Memory B cell (primary cell): ENCODE data around the gene ACTL6B.

Source experiments
- ATAC-seq: fragments of 150-1000 bp; cut with Tn5 transposase; 2 replicates; pipeline ENCODE4 v1.10.0; 2021; ENCODE audit warnings: low read depth, mild to moderate bottlenecking, moderate library complexity
- DNase-seq, 2 donors: peaks; one replicate each; pipeline ENCODE4 v3.0.0; 2022; ENCODE audit warnings: low spot score in 2 of 2
- H3K27ac Mint-ChIP-seq: one replicate; pipeline ENCODE4 v1.8.0; 2022; ENCODE audit warnings: mild to moderate bottlenecking, moderate library complexity, mixed read lengths
- H3K27me3 Mint-ChIP-seq: one replicate; pipeline ENCODE4 v1.8.0; 2022; ENCODE audit warnings: mixed read lengths
- H3K36me3 Mint-ChIP-seq: one replicate; pipeline ENCODE4 v1.8.0; 2022; ENCODE audit warnings: mild to moderate bottlenecking, mixed read lengths
- H3K4me1 Mint-ChIP-seq: one replicate; pipeline ENCODE4 v1.8.0; 2022; ENCODE audit warnings: mixed read lengths
- H3K4me3 Mint-ChIP-seq: one replicate; pipeline ENCODE4 v1.8.0; 2022; ENCODE audit warnings: mild to moderate bottlenecking, moderate library complexity, mixed read lengths
- H3K9me3 Mint-ChIP-seq: one replicate; pipeline ENCODE4 v1.8.0; 2022; ENCODE audit warnings: mixed read lengths

The ACTL6B gene

GRCh38 chr7:100679129-100679926, 23.1 kb upstream of the ACTL6B start:
- Mint-ChIP-seq H3K36me3 (peaks cover 12% of the 10 kb centered on the region), H3K4me1 (peaks cover 8% of the 10 kb centered on the region), H3K4me3 (no peak overlapping the region), H3K27ac (no peak overlapping the region), H3K27me3 (no peaks in the 10 kb centered on the region), H3K9me3 (no peaks in the 10 kb centered on the region)
- no peak for DNase-seq
- ATAC-seq, result no peak

DNA sequence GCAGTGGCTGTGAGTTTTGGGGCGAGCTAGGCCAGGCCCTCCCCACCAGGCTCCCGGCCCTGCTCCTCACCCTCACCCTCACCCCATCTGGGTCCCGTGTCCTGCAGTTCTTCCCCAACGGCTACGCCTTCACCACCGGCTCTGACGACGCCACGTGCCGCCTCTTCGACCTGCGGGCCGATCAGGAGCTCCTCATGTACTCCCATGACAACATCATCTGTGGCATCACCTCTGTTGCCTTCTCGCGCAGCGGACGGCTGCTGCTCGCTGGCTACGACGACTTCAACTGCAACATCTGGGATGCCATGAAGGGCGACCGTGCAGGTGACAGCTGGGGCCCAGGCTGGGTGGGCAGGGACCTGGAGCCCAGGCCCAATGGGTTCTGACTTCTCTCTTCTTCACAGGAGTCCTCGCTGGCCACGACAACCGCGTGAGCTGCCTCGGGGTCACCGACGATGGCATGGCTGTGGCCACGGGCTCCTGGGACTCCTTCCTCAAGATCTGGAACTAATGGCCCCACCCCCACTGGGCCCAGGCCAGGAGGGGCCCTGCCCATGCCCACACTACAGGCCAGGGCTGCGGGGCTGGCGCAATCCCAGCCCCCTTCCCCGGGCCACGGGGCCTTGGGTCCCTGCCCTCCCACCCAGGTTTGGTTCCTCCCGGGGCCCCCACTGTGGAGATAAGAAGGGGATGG, 22.2 kb upstream of the ACTL6B start:
- H3K36me3 Mint-ChIP-seq, result peaks cover 14% of the 10 kb centered on the region
- peak overlapping the region; percentile 82 for H3K27ac Mint-ChIP-seq
- DNase-seq (no peak), ATAC-seq (no peak)
- no peaks in the 10 kb centered on the region for H3K27me3 Mint-ChIP-seq
- peaks cover 8% of the 10 kb centered on the region for H3K4me1 Mint-ChIP-seq
- no peak overlapping the region for H3K4me3 Mint-ChIP-seq
- no peaks in the 10 kb centered on the region for H3K9me3 Mint-ChIP-seq

DNA sequence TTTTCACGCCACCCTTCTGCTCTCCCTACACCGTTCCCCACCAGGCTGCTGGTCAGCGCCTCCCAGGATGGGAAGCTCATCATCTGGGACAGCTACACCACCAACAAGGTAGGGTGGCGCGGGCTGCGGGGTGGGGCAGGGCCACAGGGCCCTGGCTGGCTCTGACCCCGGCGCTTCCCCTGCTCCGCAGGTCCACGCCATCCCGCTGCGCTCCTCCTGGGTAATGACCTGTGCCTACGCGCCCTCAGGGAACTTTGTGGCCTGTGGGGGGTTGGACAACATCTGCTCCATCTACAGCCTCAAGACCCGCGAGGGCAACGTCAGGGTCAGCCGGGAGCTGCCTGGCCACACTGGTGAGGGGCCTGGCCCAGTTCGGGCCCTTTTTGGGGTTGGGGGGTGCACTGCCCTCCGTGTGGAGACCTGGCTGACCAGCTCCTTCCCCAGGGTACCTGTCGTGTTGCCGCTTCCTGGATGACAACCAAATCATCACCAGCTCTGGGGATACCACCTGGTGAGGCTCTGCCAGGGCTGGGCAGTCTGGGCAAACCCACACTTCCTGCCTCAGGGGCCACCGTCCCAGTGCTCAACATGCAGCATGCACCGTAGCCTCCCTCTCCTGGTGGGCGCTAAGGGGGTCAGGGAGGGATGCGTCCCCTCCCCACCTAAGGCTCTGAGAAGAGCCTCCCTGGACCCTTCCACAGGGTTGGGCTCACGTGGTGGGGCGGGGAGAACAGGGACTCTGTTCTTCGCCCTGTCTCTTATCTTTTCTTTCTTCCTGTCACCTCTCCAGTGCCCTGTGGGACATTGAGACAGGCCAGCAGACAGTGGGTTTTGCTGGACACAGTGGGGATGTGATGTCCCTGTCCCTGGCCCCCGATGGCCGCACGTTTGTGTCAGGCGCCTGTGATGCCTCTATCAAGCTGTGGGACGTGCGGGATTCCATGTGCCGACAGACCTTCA, 21.3 kb upstream of the ACTL6B start:
- peaks cover 11% of the 10 kb centered on the region for H3K4me1 Mint-ChIP-seq
- peaks cover 12% of the 10 kb centered on the region for H3K36me3 Mint-ChIP-seq
- H3K27ac Mint-ChIP-seq, result no peak overlapping the region
- H3K9me3 Mint-ChIP-seq, result no peaks in the 10 kb centered on the region
- peak overlapping the region; percentile 57 for H3K4me3 Mint-ChIP-seq
- DNase-seq (no peak), ATAC-seq (no peak)
- H3K27me3 Mint-ChIP-seq, result no peaks in the 10 kb centered on the region

DNA sequence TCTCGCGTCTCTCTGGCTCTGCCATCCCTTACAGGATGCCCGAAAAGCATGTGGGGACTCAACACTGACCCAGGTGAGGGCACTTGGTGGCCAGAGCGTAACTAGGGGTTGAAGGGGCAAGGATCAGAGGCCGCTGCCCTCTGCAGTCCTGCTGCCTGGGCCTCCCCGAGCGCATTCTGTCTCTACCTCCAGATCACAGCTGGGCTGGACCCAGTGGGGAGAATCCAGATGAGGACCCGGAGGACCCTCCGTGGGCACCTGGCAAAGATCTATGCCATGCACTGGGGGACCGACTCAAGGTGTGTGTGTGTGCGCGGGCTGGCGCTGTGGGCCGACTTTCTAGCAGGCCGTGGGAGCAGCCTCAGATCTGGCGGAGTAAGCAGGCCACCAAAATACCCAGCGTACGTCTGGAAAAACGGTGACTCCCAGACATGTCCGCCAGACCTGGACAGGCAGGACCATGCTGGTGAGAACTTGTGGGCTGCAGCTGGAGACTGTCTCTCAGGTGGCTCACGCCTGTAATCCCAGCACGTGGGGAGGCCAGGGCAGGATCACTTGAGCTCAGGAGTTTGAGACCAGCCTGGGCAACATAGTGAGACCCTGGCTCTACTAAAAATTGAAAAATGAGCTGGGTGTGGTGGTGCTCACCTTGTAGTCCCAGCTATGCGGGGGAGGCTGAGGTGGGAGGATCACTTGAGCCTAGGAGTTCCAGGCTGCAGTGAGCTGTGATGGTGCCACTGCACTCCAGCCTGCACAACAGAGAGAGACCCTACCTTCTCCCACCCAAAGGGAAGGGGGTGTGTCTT, 20.5 kb upstream of the ACTL6B start:
- Mint-ChIP-seq H3K4me1 (peaks cover 11% of the 10 kb centered on the region), H3K27ac (peak overlapping the region; percentile 87), H3K4me3 (peak overlapping the region; percentile 70), H3K9me3 (no peaks in the 10 kb centered on the region), H3K27me3 (no peaks in the 10 kb centered on the region), H3K36me3 (peaks cover 12% of the 10 kb centered on the region)
- DNase-seq (no peak), ATAC-seq (no peak)

GRCh38 chr7:100675581-100676350, 19.5 kb upstream of the ACTL6B start:
- H3K4me3 Mint-ChIP-seq, result peak overlapping the region; percentile 82
- H3K36me3 Mint-ChIP-seq, result peaks cover 12% of the 10 kb centered on the region
- peaks cover 11% of the 10 kb centered on the region for H3K4me1 Mint-ChIP-seq
- no peaks in the 10 kb centered on the region for H3K27me3 Mint-ChIP-seq
- DNase-seq, result peak; percentile 75 to 86
- peak overlapping the region; percentile 87 for H3K27ac Mint-ChIP-seq
- H3K9me3 Mint-ChIP-seq, result no peaks in the 10 kb centered on the region
- peak; percentile 60 for ATAC-seq

DNA sequence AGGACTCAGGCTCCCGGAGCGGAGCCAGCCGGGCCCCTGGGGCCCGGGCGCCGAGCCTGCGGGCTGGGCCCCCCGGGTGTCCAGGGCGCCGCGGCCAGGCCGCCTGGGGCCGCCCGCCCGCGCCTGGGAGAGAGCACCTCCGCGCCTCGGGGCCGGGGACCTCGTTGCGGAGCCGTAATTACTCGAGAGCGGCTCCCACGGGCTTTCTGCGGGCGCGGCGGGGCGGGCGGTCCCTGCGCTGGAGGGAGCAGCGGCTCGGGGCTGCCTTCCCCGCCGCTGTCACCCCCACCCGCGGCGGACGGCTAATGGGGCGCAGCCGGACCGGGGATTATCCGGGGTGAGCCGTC, 18.8 kb upstream of the ACTL6B start:
- H3K4me1 Mint-ChIP-seq, result peaks cover 8% of the 10 kb centered on the region
- H3K36me3 Mint-ChIP-seq, result peaks cover 11% of the 10 kb centered on the region
- H3K27me3 Mint-ChIP-seq, result no peaks in the 10 kb centered on the region
- H3K27ac Mint-ChIP-seq, result peak overlapping the region; percentile 93
- DNase-seq (peak in 1 of 2 donors; percentile 37), ATAC-seq (peak; percentile 0)
- peak overlapping the region; percentile 100 for H3K4me3 Mint-ChIP-seq
- no peaks in the 10 kb centered on the region for H3K9me3 Mint-ChIP-seq

DNA sequence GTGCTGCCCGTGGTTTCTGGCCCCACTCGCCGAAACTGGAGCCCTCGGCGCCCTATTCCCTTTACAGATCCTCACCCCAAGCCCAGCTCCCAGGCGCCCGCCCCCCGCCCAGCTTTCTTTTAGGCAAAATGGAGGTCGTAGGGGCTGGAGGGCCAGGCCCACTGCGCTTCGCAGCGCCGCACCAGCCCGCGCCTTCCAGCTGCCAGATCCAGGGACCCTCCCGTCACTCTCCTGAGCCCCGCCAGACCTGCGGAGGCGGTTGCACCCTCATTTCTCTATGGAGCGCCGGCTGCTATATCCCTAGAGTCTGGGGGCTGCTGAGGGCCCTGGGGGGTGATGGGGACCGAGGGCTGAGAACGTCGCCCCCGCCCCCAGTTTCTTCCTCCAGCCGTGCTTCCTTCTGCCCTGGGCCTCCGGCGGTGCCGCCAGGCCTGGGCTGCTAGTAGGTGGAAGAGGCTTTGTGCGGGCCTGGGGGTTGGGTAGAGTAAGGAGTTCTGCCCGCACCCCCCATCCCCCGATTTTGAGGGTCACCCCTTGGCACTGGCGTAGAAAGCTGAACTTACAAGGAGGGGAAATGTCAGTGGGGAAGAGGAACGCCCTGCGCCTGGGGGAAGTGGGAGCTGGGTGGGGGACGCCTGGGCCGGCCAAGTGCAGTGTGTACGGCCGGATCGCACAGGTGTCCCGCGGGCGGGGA, 18.3 kb upstream of the ACTL6B start:
- peaks cover 10% of the 10 kb centered on the region for H3K36me3 Mint-ChIP-seq
- peak overlapping the region; percentile 100 for H3K4me3 Mint-ChIP-seq
- peak overlapping the region; percentile 93 for H3K27ac Mint-ChIP-seq
- no peaks in the 10 kb centered on the region for H3K27me3 Mint-ChIP-seq
- peaks cover 8% of the 10 kb centered on the region for H3K4me1 Mint-ChIP-seq
- ATAC-seq, result no peak
- DNase-seq, result peak in 1 of 2 donors; percentile 57
- H3K9me3 Mint-ChIP-seq, result no peaks in the 10 kb centered on the region

DNA sequence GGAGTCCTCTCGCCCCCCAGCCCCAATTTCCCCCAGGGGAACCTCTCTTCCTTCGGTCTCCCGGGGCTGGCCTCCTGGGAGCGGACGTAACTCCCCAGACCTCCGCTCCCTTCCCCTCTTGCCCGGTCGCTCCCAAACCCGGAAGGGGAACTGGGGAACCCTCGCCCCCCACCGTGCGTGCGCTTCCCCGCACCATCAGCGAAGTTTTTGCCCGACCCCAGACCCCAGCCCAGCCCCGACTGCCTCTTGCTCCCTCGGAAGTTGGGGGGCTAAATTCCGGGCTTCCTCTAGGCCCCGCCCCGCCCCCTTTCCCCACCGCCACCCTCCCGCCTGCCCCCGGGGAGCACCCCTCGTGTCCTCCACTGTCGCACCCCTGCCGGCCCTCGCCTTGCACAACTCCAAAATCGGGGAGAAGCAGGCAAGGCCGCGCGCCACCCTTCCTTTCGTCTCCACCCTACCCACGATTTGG, 17.7 kb upstream of the ACTL6B start:
- DNase-seq, result no peak

GRCh38 chr7:100673302-100673941, 17.2 kb upstream of the ACTL6B start, which contains the start of gene GNB2:
Gene GNB2, plus strand, starts transcription at chr7:100673740. Its CDS starts 2,526 bp downstream, at chr7:100676266.
- H3K27ac Mint-ChIP-seq, result peak within 1 kb of the TSS; percentile 93
- peaks cover 6% of the 10 kb centered on the region for H3K36me3 Mint-ChIP-seq
- DNase-seq (peak; percentile 95 to 96), ATAC-seq (peak; percentile 56)
- H3K27me3 Mint-ChIP-seq, result no peaks in the 10 kb centered on the region
- no peaks in the 10 kb centered on the region for H3K9me3 Mint-ChIP-seq
- peaks cover 8% of the 10 kb centered on the region for H3K4me1 Mint-ChIP-seq
- peak within 1 kb of the TSS; percentile 100 for H3K4me3 Mint-ChIP-seq

More for the DNA sequence above, 17.7 kb upstream of the ACTL6B start:
- Mint-ChIP-seq H3K4me3 (peak overlapping the region; percentile 100), H3K27ac (peak overlapping the region; percentile 93), H3K27me3 (no peaks in the 10 kb centered on the region), H3K36me3 (peaks cover 8% of the 10 kb centered on the region), H3K4me1 (peaks cover 8% of the 10 kb centered on the region), H3K9me3 (no peaks in the 10 kb centered on the region)
- ATAC-seq, result no peak

DNA sequence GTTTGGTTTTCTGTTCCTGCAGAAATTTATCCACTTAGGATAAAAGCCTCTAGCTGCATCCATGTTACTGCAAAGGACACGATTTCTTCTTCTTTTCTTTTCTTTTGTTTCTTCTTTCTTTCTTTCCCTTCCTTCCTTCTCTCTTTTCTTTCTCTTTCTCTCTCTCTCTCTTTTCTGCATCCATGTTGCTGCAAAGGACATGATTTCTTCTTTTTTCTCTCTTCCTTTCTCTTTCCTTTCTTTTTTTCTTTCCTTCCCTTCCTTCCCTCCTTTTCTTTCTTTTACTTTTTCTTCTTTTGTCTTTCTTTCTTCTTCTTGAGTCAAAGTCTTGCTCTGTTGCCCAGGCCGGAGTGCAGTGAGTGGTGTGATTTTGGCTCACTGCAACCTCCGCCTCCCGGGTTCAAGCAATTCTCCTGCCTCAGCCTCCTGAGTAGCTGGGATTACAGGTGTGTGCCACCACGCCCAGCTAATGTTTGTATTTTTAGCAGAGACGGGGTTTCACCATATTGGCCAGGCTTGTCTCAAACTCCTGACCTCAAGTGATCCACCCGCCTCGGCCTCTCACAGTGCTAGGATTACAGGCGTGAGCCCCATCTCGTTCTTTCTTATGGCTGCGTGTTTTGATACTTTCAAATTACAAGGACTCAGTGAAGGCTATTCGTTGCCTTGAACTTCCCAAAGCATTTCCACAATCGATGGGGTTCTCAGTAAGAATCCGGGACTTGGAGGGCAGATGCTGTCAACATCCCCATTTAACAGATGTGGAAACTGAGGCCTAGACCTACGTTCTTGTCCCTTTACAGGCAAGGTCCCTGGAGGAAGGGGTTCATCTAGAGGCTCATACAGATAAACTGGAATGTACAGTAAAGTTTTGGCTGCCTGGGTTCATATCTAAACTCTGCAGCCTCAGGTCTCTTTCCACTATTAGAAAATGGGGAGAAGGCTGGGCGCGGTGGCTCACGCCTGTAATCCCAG, 15.4 kb upstream of the ACTL6B start:
- DNase-seq (no peak), ATAC-seq (no peak)
- peaks cover 2% of the 10 kb centered on the region for H3K36me3 Mint-ChIP-seq
- H3K27ac Mint-ChIP-seq, result no peak overlapping the region
- peaks cover 1% of the 10 kb centered on the region for H3K9me3 Mint-ChIP-seq
- peaks cover 4% of the 10 kb centered on the region for H3K27me3 Mint-ChIP-seq
- H3K4me3 Mint-ChIP-seq, result no peak overlapping the region
- peaks cover 11% of the 10 kb centered on the region for H3K4me1 Mint-ChIP-seq

GRCh38 chr7:100670074-100670473, 13.8 kb upstream of the ACTL6B start:
- H3K9me3 Mint-ChIP-seq, result peaks cover 1% of the 10 kb centered on the region
- H3K4me1 Mint-ChIP-seq, result peaks cover 8% of the 10 kb centered on the region
- no peak for ATAC-seq
- H3K36me3 Mint-ChIP-seq, result peaks cover 2% of the 10 kb centered on the region
- DNase-seq, result no peak
- H3K4me3 Mint-ChIP-seq, result no peak overlapping the region
- no peak overlapping the region for H3K27ac Mint-ChIP-seq
- H3K27me3 Mint-ChIP-seq, result peaks cover 4% of the 10 kb centered on the region
